ENCODE measurements around the gene SPARC.

The SPARC gene

GRCh38 chr5:151617383-151617840 is 69.3 kb downstream of the SPARC start:
- Histone ChIP-seq H3K27ac (no peak overlapping the region), H3K9me3 (no peaks in the 10 kb centered on the region), H3K4me1 (ENCODE audit: control insufficient read depth in 1 of 2, insufficient read depth in 1 of 2, low read depth in 1 of 2, low read length in 1 of 2) (no peaks in the 10 kb centered on the region), H3K36me3 (no peaks in the 10 kb centered on the region), H3K4me3 (ENCODE audit: low read depth in 1 of 2, low read length in 1 of 2) (no peak overlapping the region), H3K27me3 (peaks cover 15% of the 10 kb centered on the region)
- no peak for TF ChIP-seq CTCF (IDR thresholded peaks at IDR 0.05)

- no peak overlapping the region for H3K27ac ChIP-seq
- peaks cover 8% of the 10 kb centered on the region for H3K27me3 ChIP-seq
- H3K4me1 ChIP-seq (ENCODE audit: control insufficient read depth in 1 of 2, insufficient read depth in 1 of 2, low read depth in 1 of 2, low read length in 1 of 2): no peaks in the 10 kb centered on the region
These were observed 71.3 kb downstream of the SPARC start for GRCh38 chr5:151615431-151615830.

GRCh38 chr5:151614565-151614964 is 72.2 kb downstream of the SPARC start:
- H3K4me1 ChIP-seq (ENCODE audit: control insufficient read depth in 1 of 2, insufficient read depth in 1 of 2, low read depth in 1 of 2, low read length in 1 of 2): no peaks in the 10 kb centered on the region
- peaks cover 8% of the 10 kb centered on the region for H3K27me3 ChIP-seq
- H3K27ac ChIP-seq: no peak overlapping the region
- no peaks in the 10 kb centered on the region for H3K36me3 ChIP-seq
- no peak for TF ChIP-seq CTCF (IDR thresholded peaks at IDR 0.05)
- no peaks in the 10 kb centered on the region for H3K9me3 ChIP-seq
- H3K4me3 ChIP-seq (ENCODE audit: low read depth in 1 of 2, low read length in 1 of 2): no peak overlapping the region

More at GRCh38 chr5:151615431-151615830, 71.3 kb downstream of the SPARC start:
- Histone ChIP-seq H3K36me3 (no peaks in the 10 kb centered on the region), H3K9me3 (no peaks in the 10 kb centered on the region), H3K4me3 (ENCODE audit: low read depth in 1 of 2, low read length in 1 of 2) (no peak overlapping the region)
- no peak for TF ChIP-seq CTCF (IDR thresholded peaks at IDR 0.05)

GRCh38 chr5:151612689-151613427 is 73.9 kb downstream of the SPARC start:
- no peaks in the 10 kb centered on the region for H3K4me1 ChIP-seq (ENCODE audit: control insufficient read depth in 1 of 2, insufficient read depth in 1 of 2, low read depth in 1 of 2, low read length in 1 of 2)
- peaks cover 8% of the 10 kb centered on the region for H3K27me3 ChIP-seq
- H3K27ac ChIP-seq: no peak overlapping the region
- no peaks in the 10 kb centered on the region for H3K9me3 ChIP-seq
- no peak overlapping the region for H3K4me3 ChIP-seq (ENCODE audit: low read depth in 1 of 2, low read length in 1 of 2)
- TF ChIP-seq CTCF (IDR thresholded peaks at IDR 0.05): no peak
- no peaks in the 10 kb centered on the region for H3K36me3 ChIP-seq

- Histone ChIP-seq H3K36me3 (no peaks in the 10 kb centered on the region), H3K4me1 (ENCODE audit: control insufficient read depth in 1 of 2, insufficient read depth in 1 of 2, low read depth in 1 of 2, low read length in 1 of 2) (no peaks in the 10 kb centered on the region), H3K4me3 (ENCODE audit: low read depth in 1 of 2, low read length in 1 of 2) (no peak overlapping the region), H3K27ac (no peak overlapping the region), H3K9me3 (no peaks in the 10 kb centered on the region), H3K27me3 (peaks cover 9% of the 10 kb centered on the region)
- no peak for TF ChIP-seq CTCF (IDR thresholded peaks at IDR 0.05)
These were observed 75.5 kb downstream of the SPARC start for GRCh38 chr5:151611127-151611775.
